ENCODE measurements around the gene MUC20.

GRCh38 chr3:195769551-195769950, 48.8 kb downstream of the MUC20 start:
- no peak for TF ChIP-seq POLR2A (IDR thresholded peaks at IDR 0.05; ENCODE audit: control extremely low read depth in 1 of 2, low read depth in 2 of 2, low read length in 2 of 2)
- no peak for TF ChIP-seq EP300 (IDR thresholded peaks at IDR 0.05; ENCODE audit: borderline replicate concordance in 1 of 2, low read depth in 2 of 2, low read length in 2 of 2)
- TF ChIP-seq CEBPB (IDR thresholded peaks at IDR 0.05; ENCODE audit: low read depth, low read length), result no peak
- TF ChIP-seq TAF1 (IDR thresholded peaks at IDR 0.05; ENCODE audit: low read depth, low read length), result no peak
- no peak for TF ChIP-seq POLR2AphosphoS5 (IDR thresholded peaks at IDR 0.05; ENCODE audit: low read depth, low read length)
- no peak for TF ChIP-seq EZH2 (IDR thresholded peaks at IDR 0.05; ENCODE audit: low read depth, low read length, severe bottlenecking)
- TF ChIP-seq HDAC6 (IDR thresholded peaks at IDR 0.05; ENCODE audit: low read depth, low read length), result no peak
- no peak for TF ChIP-seq MAX (IDR thresholded peaks at IDR 0.05)
- TF ChIP-seq CTCF (IDR thresholded peaks at IDR 0.05; ENCODE audit: control extremely low read depth in 1 of 3, insufficient read depth in 1 of 3, low read depth in 1 of 3, low read length in 3 of 3), result no peak
- no peak for TF ChIP-seq JUND (IDR thresholded peaks at IDR 0.05; ENCODE audit: low read length)

Measured in H1 (cell line).